ENCODE measurements around the gene C2orf76.

DNA sequence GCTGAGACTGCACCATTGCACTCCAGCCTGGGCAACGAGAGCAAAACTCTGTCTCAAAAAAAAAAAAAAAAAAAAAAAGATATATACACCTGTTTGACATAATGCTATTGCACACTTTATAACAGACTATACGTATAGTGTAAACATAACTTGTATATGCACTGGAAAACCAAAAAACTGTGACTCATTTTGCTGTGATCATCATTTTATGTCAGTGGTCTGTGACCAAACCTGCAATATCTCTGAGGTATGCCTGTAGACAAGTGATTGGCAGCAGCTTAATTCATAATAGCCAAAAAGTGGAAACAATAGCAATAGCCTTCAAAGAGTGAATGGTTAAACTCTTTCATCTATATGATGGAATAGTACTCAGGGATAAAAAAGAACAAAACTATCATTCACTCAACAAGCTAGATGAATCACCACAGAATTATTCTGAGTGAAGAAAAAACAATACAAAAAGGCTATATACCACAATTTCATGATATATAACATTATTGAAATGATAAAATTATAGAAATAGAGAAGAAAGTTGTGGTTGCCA lies 6.1 kb downstream of the C2orf76 start:
- TF ChIP-seq SPI1 (IDR thresholded peaks at IDR 0.05; ENCODE audit: borderline replicate concordance, low read depth): no peak
- TF ChIP-seq, protein P1, sequence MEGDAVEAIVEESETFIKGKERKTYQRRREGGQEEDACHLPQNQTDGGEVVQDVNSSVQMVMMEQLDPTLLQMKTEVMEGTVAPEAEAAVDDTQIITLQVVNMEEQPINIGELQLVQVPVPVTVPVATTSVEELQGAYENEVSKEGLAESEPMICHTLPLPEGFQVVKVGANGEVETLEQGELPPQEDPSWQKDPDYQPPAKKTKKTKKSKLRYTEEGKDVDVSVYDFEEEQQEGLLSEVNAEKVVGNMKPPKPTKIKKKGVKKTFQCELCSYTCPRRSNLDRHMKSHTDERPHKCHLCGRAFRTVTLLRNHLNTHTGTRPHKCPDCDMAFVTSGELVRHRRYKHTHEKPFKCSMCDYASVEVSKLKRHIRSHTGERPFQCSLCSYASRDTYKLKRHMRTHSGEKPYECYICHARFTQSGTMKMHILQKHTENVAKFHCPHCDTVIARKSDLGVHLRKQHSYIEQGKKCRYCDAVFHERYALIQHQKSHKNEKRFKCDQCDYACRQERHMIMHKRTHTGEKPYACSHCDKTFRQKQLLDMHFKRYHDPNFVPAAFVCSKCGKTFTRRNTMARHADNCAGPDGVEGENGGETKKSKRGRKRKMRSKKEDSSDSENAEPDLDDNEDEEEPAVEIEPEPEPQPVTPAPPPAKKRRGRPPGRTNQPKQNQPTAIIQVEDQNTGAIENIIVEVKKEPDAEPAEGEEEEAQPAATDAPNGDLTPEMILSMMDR (IDR thresholded peaks at IDR 0.05; ENCODE audit: insufficient read depth, low read length): no peak
